Renal cortical epithelial cell (primary cell): ENCODE data around the gene CSRP3. TPM values are rescaled to one million over a fixed set of nuclear protein-coding genes. Genes with fewer than 3 reads are reported as not detected.

Source experiments
- DNase-seq: peaks from one replicate; pipeline ENCODE4 v3.0.0-alpha.2; 2011; ENCODE audit warnings: low read depth
- total RNA-seq: library from RNA; depleted of rRNA; stranded (reverse); fragments of >200 nt; gene quantifications from 2 replicates; pipeline ENCODE4 v1.2.3, GENCODE V29; 2014

The CSRP3 gene
- total RNA-seq, 1 donor from 2014 or later = not detected

GRCh38 chr11:19225581-19225980 lies 23.8 kb upstream of the CSRP3 start:
- DNase-seq = no peak

- no peak for DNase-seq
Measured at GRCh38 chr11:19225123-19225522, 23.3 kb upstream of the CSRP3 start.

GRCh38 chr11:19220903-19221724 lies 19.3 kb upstream of the CSRP3 start:
- no peak for DNase-seq

- DNase-seq = no peak
Measured at GRCh38 chr11:19218786-19219460, 17.1 kb upstream of the CSRP3 start.

GRCh38 chr11:19218216-19218615 lies 16.4 kb upstream of the CSRP3 start:
- no peak for DNase-seq

- no peak for DNase-seq
Measured at GRCh38 chr11:19216709-19217374, 15.1 kb upstream of the CSRP3 start.

- no peak for DNase-seq
Measured at GRCh38 chr11:19216021-19216420, 14.2 kb upstream of the CSRP3 start.

- DNase-seq = no peak
Measured at GRCh38 chr11:19209617-19210370, 8.0 kb upstream of the CSRP3 start.

- DNase-seq = no peak
Measured at GRCh38 chr11:19208959-19209546, 7.3 kb upstream of the CSRP3 start.

GRCh38 chr11:19208181-19208580 lies 6.4 kb upstream of the CSRP3 start:
- no peak for DNase-seq

GRCh38 chr11:19204836-19205235 lies 3.1 kb upstream of the CSRP3 start:
- no peak for DNase-seq

- DNase-seq = peak; percentile 89
Measured at GRCh38 chr11:19200410-19201201, 1.2 kb downstream of the CSRP3 start.

GRCh38 chr11:19199771-19200170 lies 2.0 kb downstream of the CSRP3 start:
- peak; percentile 43 for DNase-seq

- DNase-seq = no peak
Measured at GRCh38 chr11:19199048-19199447, 2.7 kb downstream of the CSRP3 start.

- no peak for DNase-seq
Measured at GRCh38 chr11:19196432-19196831, 5.4 kb downstream of the CSRP3 start.

GRCh38 chr11:19194620-19195308 lies 7.0 kb downstream of the CSRP3 start:
- no peak for DNase-seq

GRCh38 chr11:19193916-19194315 lies 7.9 kb downstream of the CSRP3 start:
- DNase-seq = peak; percentile 58

- no peak for DNase-seq
Measured at GRCh38 chr11:19191530-19192169, 10.1 kb downstream of the CSRP3 start.

- DNase-seq = no peak
Measured at GRCh38 chr11:19187833-19188258, 13.9 kb downstream of the CSRP3 start.
